Activated effector memory CD4-positive, alpha-beta T cell treated with anti-CD3 and anti-CD28 coated beads, Interleukin-2, amount 50 U/mL, for 16 hours (primary cell): ENCODE data around the gene TRMT10C.
A peak's percentile ranks its signal among the peaks of the same experiment; 100 is the strongest.
"Not testable (repeated sequence)": the region's sequence is repeated elsewhere in the genome, so short reads cannot be mapped to it uniquely, and the experiment has no call there.

Source experiments
- DNase-seq: peaks from one replicate; pipeline ENCODE4 v3.0.0-alpha.2; 2020

Gene TRMT10C

GRCh38 chr3:101561630-101562328 lies at the start of gene TRMT10C:
TSS of gene TRMT10C (plus strand) at chr3:101561868. CDS start at chr3:101564782, 2,914 bp downstream.
- DNase-seq, result peak; percentile 98

DNA sequence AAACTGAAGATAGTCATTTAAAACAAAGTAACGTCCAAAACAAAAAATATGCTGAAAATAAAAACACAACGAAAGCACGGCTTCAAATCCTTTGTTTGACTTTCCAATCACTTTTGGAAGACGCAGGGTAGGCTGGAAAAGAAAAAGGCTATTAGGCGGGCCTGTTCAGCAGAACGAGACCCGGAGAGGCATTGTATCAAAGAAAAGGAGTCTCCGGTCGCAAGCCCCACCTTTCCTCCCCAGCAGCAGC lies 49.3 kb upstream of the TRMT10C start:
- DNase-seq, result no peak

DNA sequence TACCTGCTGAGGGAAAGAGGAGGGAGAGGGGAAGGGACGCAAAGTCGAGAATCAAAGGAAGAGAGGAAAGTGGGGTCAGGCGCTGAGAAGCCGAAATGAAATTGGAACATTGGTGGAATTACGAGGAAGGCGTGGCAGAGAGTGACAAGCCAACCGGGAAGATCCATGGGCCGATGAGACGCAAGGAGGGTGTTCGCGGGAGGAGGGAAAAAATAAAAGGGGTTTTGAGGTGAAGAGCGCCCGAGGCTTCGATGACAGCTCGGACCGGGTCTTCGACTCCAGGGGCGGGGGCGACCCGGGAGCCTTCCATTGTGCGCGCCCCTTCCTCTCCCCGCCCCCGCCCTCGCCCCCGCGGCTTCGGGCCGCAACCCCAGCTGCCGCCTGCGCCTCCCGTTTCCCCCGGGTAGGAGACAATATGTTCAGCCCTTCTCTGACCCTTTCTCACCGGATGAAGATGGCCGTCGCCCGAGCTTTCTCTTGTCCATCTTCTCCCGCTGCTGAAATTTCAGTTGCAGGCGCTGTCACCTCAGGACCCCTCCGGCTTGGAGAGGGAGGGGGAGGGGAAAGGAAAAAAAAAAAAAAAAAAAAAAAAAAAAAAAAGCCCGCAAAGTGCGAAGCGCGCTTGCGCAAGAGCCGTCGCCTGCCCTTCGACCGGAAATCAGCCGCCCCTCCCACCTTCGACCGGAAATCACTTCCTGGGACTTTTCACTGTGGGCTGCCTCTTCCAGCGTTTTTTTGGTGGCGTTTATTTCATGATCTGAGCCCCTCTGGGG lies 48.8 kb upstream of the TRMT10C start, which contains the start of gene SENP7:
SENP7 (minus strand) TSS at position 567 of the 773 bp plus-strand sequence; CDS start at position 485, 82 bp downstream.
- peak; percentile 92 for DNase-seq

DNA sequence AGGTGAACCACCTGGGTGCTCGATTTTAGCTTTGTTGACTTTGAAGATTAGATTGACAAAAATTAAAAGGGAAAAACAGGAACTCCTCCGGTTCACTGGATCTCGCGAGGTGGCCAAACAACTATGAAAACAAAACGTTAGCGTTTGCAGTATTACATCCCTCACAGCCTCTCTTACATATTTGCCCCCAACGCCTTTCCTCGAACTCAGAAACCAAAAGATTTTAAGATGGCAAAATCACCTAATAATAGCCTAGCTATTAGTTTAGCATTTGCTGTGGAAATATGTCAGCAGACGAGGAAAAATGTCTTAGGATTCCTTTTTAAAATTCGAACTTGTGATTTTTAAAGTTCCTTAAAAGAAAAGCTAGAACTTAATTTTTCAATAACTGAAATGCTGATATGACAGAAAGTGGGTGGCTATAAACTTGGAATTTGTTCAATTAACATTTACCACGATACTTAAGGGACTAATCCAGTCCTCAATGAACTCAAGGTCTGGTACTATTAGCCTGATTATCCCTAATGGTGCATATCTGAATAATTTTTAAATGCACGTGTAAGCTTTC lies 48.2 kb upstream of the TRMT10C start:
- no peak for DNase-seq

- peak; percentile 69 for DNase-seq
Measured at GRCh38 chr3:101518421-101518871, 43.2 kb upstream of the TRMT10C start.

DNA sequence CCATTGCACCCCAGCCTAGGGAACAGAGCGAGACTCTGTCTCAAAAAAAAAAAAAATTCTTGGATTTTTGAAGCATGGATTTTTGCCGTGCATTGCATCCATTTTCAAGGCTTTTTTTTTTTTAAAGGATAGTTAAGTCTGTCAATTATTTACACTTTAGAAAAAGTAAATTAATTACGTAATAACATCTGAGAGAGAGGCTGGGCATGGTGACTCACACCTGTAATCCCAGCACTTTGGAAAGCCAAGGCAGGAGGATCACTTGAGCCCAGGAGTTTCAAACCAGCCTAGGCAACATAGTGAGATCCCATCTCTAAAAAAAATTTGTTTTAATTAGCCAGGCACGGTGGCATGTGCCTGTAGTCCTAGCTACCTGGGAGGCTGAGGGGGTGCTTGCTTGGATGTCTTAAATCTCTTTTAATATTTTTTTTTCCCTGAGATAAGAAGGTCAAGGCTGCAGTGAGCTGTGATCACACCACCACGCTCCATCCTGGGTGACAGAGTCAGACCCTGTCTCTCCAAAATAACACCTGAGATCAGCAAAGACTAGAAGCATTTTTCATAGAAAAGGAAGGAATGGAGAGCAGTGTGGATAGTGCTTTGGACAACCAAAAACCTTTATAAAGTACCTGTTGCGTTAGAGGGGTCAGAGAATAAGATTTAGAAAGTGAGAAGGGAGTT lies 41.8 kb upstream of the TRMT10C start:
- no peak for DNase-seq

DNA sequence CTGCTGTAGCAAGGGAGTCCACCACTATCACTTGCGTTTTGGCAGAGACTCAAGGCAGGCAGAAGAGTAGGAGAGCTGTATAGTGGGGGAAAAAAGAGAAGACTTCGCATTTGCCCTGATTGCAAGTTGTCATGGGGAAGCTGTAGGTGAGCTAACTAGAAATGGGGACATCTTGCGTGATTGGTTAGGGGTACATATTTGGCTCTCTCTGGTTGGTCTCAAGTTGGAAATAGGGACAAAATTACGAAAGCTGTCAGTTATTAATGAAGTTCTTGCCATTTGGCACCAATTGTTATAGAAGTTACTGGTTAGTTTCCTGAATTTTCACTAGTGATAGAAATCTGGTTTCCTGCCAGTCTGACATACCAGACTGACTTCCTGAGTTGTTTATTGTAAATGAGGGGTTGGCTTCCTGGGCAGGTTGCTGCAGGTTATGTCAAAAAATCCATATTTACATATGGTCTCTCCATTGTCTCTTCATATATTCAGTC lies 40.4 kb upstream of the TRMT10C start:
- DNase-seq, result no peak

- no peak for DNase-seq
Measured at GRCh38 chr3:101527441-101527840, 34.2 kb upstream of the TRMT10C start.

- DNase-seq, result no peak
Measured at GRCh38 chr3:101527906-101528305, 33.8 kb upstream of the TRMT10C start.

DNA sequence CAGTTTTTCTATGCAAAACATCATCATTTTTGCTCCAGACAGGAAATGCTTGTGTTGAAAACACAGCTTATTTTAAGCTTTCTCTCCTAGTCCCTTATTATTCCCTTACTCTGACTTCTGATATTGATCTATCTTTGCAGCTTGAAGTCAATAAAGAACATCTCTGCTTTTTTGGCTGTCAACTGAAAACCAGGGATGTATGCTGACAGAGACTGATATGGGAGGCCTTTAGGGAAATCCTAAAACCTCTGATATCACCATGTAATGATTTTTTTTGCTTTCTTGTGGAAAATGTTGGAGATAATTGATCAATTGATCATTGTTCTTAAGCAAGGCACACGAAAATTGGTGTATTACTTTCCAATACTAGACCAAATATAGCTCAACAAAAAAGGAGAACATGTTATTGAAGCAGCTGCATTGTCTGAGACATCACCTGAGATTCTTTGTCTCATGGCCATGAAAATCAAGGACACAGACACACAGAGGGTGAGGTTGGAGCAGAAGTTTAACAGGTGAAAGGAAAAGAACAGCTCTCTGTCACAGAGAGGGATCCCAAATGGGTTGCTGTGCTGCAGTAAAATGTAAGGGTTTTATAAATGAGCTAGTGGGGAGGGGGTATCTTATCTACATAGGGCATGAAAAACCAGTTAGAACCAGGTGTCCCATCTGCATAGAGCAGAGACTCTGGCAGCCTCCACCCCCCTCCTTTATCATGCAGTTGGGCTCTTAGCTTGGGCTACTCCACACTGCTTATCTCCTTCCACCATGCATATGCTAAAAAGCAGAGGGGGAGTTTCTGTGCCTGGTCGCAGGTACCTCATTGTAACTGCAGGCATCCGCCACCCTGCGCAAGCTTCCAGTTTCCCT lies 31.6 kb upstream of the TRMT10C start:
- no peak for DNase-seq

DNA sequence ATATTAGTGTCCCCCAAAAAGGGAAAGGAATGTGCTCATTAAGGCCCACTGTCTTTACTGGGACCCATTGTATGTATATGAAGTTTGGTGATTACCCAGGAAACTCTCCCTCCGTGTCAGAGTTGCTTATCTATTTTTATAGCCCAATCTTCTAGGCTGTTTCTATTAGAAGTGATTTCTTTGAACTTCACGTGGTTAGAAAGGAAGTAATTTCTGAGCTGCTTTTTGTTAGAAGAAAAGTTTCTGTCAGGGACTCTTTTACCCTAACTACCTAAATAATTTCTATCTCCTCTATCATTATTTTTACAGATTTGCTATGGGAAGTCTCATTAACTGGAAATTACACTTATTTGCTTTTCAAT lies 31.0 kb upstream of the TRMT10C start:
- no peak for DNase-seq

GRCh38 chr3:101531473-101532086 lies 30.1 kb upstream of the TRMT10C start:
- DNase-seq, result no peak

DNA sequence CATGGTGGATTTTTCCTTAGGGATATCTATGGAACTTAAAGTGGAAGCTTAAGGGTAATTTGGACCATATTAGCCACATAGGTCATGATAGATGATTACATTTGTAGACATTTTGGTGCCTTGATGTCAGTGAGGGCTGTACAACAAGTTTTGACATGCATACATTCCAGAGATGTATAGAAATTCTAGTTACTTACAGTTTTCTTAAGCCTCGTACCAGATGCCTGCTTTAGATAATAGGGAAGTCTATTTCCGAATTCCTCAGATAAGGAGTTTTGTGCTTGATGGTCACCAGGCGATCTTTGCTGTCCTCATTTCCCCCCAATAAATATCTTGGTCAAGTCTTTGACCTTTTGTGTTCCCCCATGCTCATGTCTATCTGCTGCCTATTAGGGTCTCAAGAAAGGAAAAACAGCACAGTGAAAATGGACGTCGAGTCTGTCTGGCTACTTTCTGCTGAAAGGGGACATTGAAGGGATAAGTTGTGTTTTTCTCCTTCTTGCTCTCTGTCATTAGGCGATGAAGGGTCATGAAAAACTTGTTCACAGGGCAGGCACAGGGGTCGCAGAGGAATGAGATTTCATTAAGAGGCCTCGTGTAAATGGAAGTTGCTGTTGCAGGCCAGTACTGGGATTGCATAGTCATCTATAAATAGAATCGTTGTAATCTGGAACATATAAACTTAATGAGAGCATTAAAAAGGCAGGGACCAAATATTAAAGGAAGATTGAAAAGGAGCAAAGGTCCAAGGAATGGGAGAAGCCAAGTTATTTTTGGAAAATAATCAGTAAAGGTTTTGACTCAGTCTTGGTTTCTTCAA lies 28.7 kb upstream of the TRMT10C start:
- no peak for DNase-seq

- no peak for DNase-seq
Measured at GRCh38 chr3:101533603-101533968, 28.1 kb upstream of the TRMT10C start.

- DNase-seq, result no peak
Measured at GRCh38 chr3:101535221-101535620, 26.4 kb upstream of the TRMT10C start.

DNA sequence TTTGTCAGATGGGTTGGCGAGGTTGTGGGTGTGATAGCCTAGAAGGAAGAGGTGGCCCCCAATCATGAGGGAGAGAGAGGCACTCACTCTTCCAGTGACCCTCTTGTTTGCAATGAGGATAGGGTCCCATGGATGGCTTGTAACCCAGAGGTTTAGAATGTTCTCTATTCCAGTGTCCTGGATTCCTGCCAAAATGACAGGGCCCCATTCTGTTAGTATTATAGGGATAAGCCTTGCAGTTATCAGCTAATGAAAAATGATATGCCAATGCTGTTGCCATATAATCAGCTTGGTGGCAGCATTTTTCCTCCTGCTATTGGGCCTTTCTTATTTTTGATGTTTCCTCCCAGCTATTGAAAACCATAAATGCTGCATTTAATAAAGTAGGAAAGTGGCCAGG lies 25.4 kb upstream of the TRMT10C start:
- DNase-seq, result no peak

DNA sequence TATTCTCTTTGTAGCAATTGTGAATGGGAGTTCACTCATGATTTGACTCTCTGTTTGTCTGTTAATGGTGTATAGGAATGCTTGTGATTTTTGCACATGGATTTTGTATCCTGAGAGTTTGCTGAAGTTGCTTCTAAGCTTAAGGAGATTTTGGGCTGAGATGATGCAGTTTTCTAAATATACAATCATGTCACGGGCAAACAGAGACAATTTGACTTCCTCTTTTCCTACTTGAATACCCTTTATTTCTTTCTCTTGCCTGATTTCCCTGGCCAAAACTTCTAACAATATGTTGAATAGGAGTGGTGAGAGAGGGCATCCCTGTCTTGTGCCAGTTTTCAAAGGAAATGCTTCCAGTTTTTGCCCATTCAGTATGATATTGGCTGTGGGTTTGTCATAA lies 24.7 kb upstream of the TRMT10C start:
- not testable (repeated sequence) for DNase-seq

DNA sequence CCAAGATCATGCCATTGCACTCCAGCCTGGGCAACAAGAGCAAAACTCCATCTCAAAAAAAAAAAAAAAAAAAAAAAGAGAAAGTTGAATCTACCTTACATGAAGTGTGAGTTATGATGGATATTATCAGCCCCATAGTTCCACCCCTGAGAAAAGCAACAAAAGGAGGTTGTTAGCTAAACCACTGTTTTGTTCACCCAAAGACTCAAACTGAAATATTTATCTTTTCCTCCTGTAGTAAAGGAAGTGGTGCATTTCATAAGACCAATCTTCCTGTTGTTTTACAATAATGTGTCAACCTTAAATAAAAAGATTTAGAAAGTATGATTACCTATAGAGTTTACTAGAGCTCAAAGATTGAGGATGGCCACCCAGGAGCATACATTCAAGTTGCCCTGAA lies 18.7 kb upstream of the TRMT10C start:
- DNase-seq, result no peak

DNA sequence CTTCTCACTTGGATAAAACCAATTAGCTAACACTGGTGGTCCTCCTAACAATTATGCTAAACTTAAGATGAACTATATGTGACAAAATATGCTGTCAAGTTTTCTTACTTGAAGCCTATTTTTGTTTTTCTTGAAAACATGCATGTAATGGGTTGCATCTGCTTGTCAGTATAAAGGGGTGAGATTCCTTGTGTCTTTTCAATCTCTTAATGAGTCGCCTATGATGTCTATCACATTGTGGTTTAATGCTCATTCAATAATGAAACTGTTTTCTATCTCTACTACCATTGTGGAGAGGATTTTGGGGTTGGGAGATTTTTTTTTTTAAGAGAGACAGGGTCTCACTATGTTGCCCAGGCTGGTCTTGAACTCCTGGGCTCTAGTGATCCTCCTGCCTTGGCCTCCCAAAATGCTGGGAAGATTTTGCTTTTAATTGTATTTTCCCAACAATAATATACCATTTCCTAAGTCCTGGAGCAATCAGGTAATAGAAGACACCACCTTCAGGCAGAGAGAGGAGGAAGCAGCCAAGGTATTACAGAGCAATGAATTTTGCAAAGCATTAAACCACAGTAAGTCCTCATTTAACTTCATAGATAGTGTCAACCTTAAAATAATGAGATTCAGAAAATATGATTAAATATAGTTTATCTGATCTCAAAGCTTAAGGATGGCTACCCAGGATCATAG lies 17.4 kb upstream of the TRMT10C start:
- no peak for DNase-seq

GRCh38 chr3:101548527-101549105 lies 13.1 kb upstream of the TRMT10C start:
- DNase-seq, result no peak
